HG02943 (cell line): ENCODE results near the gene ZDHHC12.

Experiments
- ATAC-seq: cut with Tn5 transposase; IDR thresholded peaks from one replicate; pipeline ENCODE4 v1.9.1; 2021; ENCODE audit warnings: mild to moderate bottlenecking, low read depth, moderate library complexity; ENCODE audit not compliant: unreplicated experiment

Gene ZDHHC12

GRCh38 chr9:128731093-128731492 is 7.2 kb upstream of the ZDHHC12 start:
- ATAC-seq = no peak

DNA sequence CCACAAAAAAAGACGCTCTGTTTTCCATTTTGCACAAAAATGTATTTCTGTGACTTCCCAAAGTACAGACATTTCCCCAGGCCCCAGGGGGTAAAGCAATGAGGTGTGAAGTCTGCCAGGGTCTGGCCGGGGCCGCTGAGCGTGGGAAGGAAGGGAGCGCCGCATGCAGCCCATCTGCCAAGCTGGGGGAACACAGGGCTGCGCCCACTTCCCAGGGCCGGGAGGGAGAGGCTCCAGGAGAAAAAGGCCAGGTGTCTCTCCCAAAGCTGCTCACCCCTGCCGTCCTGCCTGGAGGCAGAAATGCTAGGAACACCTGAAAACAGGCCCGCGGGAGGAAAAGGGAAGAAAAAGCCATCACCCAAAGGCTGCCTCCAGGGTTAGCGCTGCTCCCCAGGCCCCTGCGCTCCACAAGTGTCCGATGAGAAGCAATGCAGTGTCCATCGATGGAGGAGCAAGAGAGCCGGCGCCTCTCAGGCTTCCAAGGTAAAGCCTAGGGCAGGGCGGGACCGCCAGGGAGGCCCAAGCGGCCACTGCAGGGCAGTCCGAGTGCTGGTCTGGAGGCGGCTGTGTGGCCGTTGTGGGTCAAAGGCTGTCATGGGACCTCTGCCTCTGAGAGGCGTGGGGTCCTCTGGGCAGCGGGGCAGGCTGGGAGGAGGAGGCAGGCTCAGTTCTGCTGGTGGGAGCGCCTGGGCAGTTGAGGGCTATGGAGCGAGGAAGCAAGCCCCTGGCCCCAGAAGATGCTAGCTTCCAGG is 6.0 kb upstream of the ZDHHC12 start:
- ATAC-seq = no peak

DNA sequence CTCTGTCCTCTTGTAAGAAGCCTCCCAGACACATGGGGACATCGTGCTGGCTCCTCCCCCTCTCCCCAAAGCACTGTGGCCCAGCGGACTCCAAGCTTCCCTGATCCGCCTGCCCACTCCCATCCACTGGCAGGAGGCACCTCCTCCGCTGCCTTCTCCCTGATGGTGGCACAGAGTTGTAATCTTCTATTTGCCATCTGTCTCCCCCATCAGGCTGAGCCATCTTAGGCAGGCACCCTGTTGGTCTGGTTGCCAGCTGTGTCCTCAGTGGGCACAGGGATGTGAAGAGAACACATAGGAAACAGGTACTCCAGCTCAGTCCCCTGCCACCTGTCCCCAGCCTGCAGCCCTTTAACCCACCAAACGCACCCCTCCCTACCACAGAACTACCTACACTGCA is 5.4 kb upstream of the ZDHHC12 start:
- ATAC-seq = no peak

DNA sequence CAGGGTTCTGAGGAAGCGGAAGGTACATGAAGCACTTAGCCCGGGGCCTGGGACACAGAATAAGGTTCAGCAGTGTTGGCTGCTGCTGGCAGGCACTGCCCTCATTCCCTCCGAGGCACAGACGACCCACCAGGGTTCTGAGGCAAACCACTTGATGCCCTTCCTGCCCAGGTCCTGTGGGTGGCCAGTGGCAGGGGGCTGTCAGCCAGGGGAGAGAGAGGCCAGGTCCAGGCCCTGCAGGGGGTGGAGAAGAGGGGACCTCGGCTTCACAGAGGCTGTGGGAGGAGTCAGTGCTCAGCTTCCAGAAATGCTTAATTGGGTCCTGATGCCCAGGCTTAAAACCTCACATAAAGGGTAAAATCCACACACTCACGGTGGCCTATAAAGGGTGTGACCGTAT is 4.4 kb upstream of the ZDHHC12 start:
- no peak for ATAC-seq

- no peak for ATAC-seq
These were observed 3.8 kb upstream of the ZDHHC12 start for GRCh38 chr9:128727640-128728248.

- ATAC-seq = peak; percentile 4
These were observed 851 bp upstream of the ZDHHC12 start for GRCh38 chr9:128724744-128725211.

GRCh38 chr9:128723352-128723865 is 518 bp downstream of the ZDHHC12 start:
- ATAC-seq = no peak

GRCh38 chr9:128722380-128723351 is 1.3 kb downstream of the ZDHHC12 start:
- ATAC-seq = no peak

DNA sequence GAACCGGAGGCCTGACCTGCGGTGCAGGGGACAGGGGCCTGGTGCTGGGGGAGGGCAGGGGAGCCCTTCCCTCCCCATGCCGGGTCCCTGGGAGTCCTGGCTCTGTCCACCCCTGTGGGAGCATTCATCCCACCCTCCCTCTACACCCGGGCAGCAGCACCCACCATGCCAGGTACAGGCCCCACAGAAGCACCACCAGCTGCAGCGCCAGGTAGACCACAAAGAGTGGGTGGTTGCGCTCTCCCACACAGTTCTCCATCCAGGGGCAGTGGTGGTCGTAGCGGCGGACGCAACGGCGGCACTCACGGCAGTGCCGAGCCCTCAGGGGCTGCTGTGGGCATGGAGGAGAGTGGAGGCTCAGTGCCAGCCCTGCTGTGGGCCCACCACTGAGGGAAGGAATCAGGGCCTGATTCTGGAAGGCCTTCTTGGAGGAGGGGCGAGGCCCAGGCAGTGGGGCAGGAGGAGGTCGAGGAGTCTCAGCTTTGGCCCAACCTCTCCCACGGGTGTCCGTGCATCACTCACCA is 2.4 kb downstream of the ZDHHC12 start:
- no peak for ATAC-seq

DNA sequence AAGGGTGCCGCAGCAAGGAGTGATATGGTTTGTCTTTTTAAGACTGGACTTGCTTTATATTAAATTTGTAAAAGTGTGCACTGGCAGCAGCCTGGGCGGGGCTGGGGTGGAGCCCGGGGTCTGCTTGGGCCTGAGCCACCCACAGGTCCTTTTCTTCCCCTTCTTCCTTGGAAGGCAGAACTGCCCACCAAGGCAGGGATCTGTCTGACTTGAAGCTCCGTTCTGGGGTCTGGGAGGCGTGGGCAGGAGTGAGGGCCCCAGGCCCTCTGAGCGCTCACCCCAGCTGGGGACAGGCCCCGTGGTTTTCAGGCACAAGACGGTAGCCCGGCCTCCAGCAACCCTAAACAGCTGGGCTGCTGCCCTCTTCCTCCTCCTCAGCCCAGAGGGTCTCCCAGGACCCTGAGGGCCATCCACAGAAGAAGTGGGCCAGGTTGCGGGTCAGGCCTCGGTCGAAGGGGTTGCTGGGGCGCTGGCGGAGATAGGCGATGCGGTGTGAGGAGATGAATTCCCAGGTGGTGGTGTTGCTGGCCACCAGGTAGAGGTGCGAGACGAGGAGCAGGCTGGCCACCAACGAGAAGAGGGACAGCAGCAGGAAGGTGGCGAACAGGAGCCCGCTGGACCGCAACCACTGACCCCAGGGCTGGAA is 3.0 kb downstream of the ZDHHC12 start:
- no peak for ATAC-seq

GRCh38 chr9:128719919-128720605 is 3.9 kb downstream of the ZDHHC12 start:
- no peak for ATAC-seq

- no peak for ATAC-seq
These were observed 5.5 kb downstream of the ZDHHC12 start for GRCh38 chr9:128718475-128718874.

- no peak for ATAC-seq
These were observed 5.9 kb downstream of the ZDHHC12 start for GRCh38 chr9:128718047-128718446.

- no peak for ATAC-seq
These were observed 7.2 kb downstream of the ZDHHC12 start for GRCh38 chr9:128716581-128717254.

DNA sequence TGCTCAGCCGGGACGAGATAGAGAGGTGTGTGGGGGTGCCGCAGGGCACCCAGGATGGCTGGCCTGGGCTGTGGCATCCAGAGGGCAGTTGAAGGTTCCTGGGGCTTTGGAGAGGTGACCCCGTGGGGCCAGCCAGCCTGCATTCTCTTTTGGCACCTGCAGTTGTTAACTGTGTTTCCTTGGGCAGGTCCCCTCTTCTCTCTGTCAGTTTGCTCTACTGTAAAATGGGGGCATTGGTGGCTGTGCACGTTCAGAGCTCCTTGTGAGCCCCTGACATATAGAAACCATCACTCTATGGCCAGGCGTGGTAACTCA is 8.5 kb downstream of the ZDHHC12 start:
- no peak for ATAC-seq

DNA sequence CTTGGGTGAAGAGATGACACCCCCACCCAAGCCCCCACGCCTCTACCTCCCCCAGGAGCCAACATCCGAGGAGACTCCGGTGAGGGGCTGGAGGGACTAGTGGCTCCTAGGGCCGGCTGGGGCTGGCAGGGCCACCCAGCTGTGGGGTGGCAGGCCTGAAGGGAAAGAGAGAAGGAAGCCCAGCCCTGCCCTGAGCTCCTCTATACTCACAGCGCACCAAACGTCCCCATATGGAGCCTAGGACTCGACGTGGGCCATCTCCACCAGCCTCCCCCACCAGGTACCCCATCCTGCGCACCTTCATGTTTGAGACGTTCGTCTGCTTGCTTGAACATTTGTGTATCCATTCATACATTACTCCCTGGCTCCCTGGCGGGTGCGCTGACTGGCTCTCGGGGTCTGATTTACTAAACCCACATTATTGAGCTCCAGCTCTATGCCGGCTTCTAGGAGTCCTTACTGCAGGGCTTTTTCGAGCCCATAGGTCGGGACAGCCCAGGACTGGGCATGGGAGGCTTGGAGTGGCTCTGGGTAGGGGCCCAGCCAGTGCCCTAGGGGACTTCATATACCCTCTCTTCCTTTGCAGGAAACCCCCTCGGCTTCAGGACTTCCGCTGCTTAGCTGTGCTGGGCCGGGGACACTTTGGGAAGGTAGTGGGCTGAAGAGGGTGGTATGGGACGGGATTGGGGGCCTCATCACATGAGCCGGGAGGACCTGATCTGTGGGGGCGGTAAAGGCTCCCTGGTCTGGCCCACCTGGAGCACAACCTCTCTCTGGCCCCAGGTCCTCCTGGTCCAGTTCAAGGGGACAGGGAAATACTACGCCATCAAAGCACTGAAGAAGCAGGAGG is 9.1 kb downstream of the ZDHHC12 start:
- no peak for ATAC-seq

- ATAC-seq = no peak
These were observed 9.9 kb downstream of the ZDHHC12 start for GRCh38 chr9:128713941-128714573.

DNA sequence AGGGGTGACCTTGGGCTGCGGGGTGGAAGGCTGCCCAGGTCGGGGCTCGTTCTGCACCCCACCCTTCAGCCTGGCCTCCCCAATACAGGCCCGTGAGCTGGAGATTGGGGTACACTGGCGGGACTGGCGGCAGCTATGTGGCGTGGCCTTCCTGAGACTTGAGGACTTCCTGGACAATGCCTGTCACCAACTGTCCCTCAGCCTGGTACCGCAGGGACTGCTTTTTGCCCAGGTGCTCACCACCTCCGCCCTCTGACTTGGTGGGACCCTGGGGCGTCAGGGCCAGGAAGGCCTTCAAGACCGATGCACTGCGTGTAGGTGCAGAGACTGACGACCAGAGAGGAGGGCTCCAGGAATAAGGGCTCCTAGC is 10.5 kb downstream of the ZDHHC12 start:
- ATAC-seq = no peak
